Measurements from ENCODE around the gene RTTN. TPM values are rescaled to one million over a fixed set of nuclear protein-coding genes. Genes with fewer than 3 reads are reported as not detected.

The RTTN gene
- total RNA-seq, 1 donor from 2014 or later = 24.7 TPM

- Mint-ChIP-seq H3K9me3 (ENCODE audit: low read depth) (no peaks in the 10 kb centered on the region), H3K27ac (no peak overlapping the region), H3K27me3 (no peaks in the 10 kb centered on the region), H3K36me3 (ENCODE audit: insufficient read depth) (peaks cover 15% of the 10 kb centered on the region), H3K4me3 (ENCODE audit: low read depth) (no peak overlapping the region), H3K4me1 (ENCODE audit: low read depth) (no peaks in the 10 kb centered on the region)
- DNase-seq (ENCODE audit: low spot score, unreplicated experiment) = no peak
- no peak for TF ChIP-seq CTCF (IDR thresholded peaks at IDR 0.05; ENCODE audit: unreplicated experiment)
Observed at GRCh38 chr18:70181725-70182124, 23.8 kb downstream of the RTTN start.

GRCh38 chr18:70181015-70181414 is 24.5 kb downstream of the RTTN start:
- TF ChIP-seq CTCF (IDR thresholded peaks at IDR 0.05; ENCODE audit: unreplicated experiment) = no peak
- Mint-ChIP-seq H3K9me3 (ENCODE audit: low read depth) (no peaks in the 10 kb centered on the region), H3K27me3 (no peaks in the 10 kb centered on the region), H3K27ac (no peak overlapping the region), H3K4me3 (ENCODE audit: low read depth) (no peak overlapping the region), H3K4me1 (ENCODE audit: low read depth) (no peaks in the 10 kb centered on the region), H3K36me3 (ENCODE audit: insufficient read depth) (peaks cover 9% of the 10 kb centered on the region)
- no peak for DNase-seq (ENCODE audit: low spot score, unreplicated experiment)

GRCh38 chr18:70176537-70176936 is 28.9 kb downstream of the RTTN start:
- no peak for TF ChIP-seq CTCF (IDR thresholded peaks at IDR 0.05; ENCODE audit: unreplicated experiment)
- no peak for DNase-seq (ENCODE audit: low spot score, unreplicated experiment)
- Mint-ChIP-seq H3K4me1 (ENCODE audit: low read depth) (peaks cover 3% of the 10 kb centered on the region), H3K4me3 (ENCODE audit: low read depth) (no peak overlapping the region), H3K9me3 (ENCODE audit: low read depth) (no peaks in the 10 kb centered on the region), H3K27me3 (no peaks in the 10 kb centered on the region), H3K36me3 (ENCODE audit: insufficient read depth) (no peaks in the 10 kb centered on the region), H3K27ac (no peak overlapping the region)

GRCh38 chr18:70175216-70175615 is 30.3 kb downstream of the RTTN start:
- Mint-ChIP-seq H3K36me3 (ENCODE audit: insufficient read depth) (no peaks in the 10 kb centered on the region), H3K27ac (no peak overlapping the region), H3K27me3 (no peaks in the 10 kb centered on the region), H3K4me3 (ENCODE audit: low read depth) (no peak overlapping the region), H3K9me3 (ENCODE audit: low read depth) (no peaks in the 10 kb centered on the region), H3K4me1 (ENCODE audit: low read depth) (peaks cover 10% of the 10 kb centered on the region)
- no peak for DNase-seq (ENCODE audit: low spot score, unreplicated experiment)
- no peak for TF ChIP-seq CTCF (IDR thresholded peaks at IDR 0.05; ENCODE audit: unreplicated experiment)

- H3K4me1 Mint-ChIP-seq (ENCODE audit: low read depth) = peaks cover 19% of the 10 kb centered on the region
- no peaks in the 10 kb centered on the region for H3K9me3 Mint-ChIP-seq (ENCODE audit: low read depth)
- H3K4me3 Mint-ChIP-seq (ENCODE audit: low read depth) = no peak overlapping the region
- no peak for DNase-seq (ENCODE audit: low spot score, unreplicated experiment)
- no peaks in the 10 kb centered on the region for H3K27me3 Mint-ChIP-seq
- peaks cover 2% of the 10 kb centered on the region for H3K36me3 Mint-ChIP-seq (ENCODE audit: insufficient read depth)
- TF ChIP-seq CTCF (IDR thresholded peaks at IDR 0.05; ENCODE audit: unreplicated experiment) = peak; percentile 30
- H3K27ac Mint-ChIP-seq = no peak overlapping the region
Observed at GRCh38 chr18:70172225-70172624, 33.3 kb downstream of the RTTN start.
